ENCODE data around the gene MME. TPM values are rescaled to one million over a fixed set of nuclear protein-coding genes. Genes with fewer than 3 reads are reported as not detected.

The MME gene
- total RNA-seq, 2 donors from 2014 or later, result 56.3 to 103 TPM

GRCh38 chr3:155101398-155101797 is 21.3 kb downstream of the MME start:
- no peaks in the 10 kb centered on the region for H3K4me1 ChIP-seq (replicated peaks)
- 21% methylated on average over 2 of the region's 2 CpGs for WGBS
- H3K36me3 ChIP-seq, result no peaks in the 10 kb centered on the region
- no peak overlapping the region for H3K27ac ChIP-seq
- TF ChIP-seq CTCF (IDR thresholded peaks at IDR 0.05) (no peak), POLR2AphosphoS5 (IDR thresholded peaks at IDR 0.05) (no peak)
- intact Hi-C loops (cut with DNase I), result no loop called here
- no peak for DNase-seq (ENCODE audit: low spot score)
- H3K27me3 ChIP-seq (replicated peaks; ENCODE audit: insufficient read depth), result no peaks in the 10 kb centered on the region
- no peaks in the 10 kb centered on the region for H3K9me3 ChIP-seq
- H3K4me3 ChIP-seq, result no peak overlapping the region

- Histone ChIP-seq H3K4me3 (no peak overlapping the region), H3K4me1 (replicated peaks) (no peaks in the 10 kb centered on the region), H3K9me3 (no peaks in the 10 kb centered on the region), H3K27ac (no peak overlapping the region), H3K36me3 (no peaks in the 10 kb centered on the region), H3K27me3 (replicated peaks; ENCODE audit: insufficient read depth) (no peaks in the 10 kb centered on the region)
- 57% methylated on average over 2 of the region's 2 CpGs for WGBS
- intact Hi-C loops (cut with DNase I), result no loop called here
- TF ChIP-seq CTCF (IDR thresholded peaks at IDR 0.05), result no peak
- no peak for TF ChIP-seq POLR2AphosphoS5 (IDR thresholded peaks at IDR 0.05)
- TF ChIP-seq POLR2A (IDR thresholded peaks at IDR 0.05), result no peak
- no peak for DNase-seq (ENCODE audit: low spot score)
These were observed 22.2 kb downstream of the MME start for GRCh38 chr3:155102329-155102728.

- Histone ChIP-seq H3K9me3 (no peaks in the 10 kb centered on the region), H3K4me3 (no peak overlapping the region), H3K27ac (no peak overlapping the region), H3K27me3 (replicated peaks; ENCODE audit: insufficient read depth) (no peaks in the 10 kb centered on the region), H3K4me1 (replicated peaks) (no peaks in the 10 kb centered on the region), H3K36me3 (no peaks in the 10 kb centered on the region)
- WGBS, result 98% methylated on average over 2 of the region's 2 CpGs
- no peak for DNase-seq (ENCODE audit: low spot score)
- TF ChIP-seq CTCF (IDR thresholded peaks at IDR 0.05), result no peak
- no peak for TF ChIP-seq POLR2A (IDR thresholded peaks at IDR 0.05)
- no peak for TF ChIP-seq POLR2AphosphoS5 (IDR thresholded peaks at IDR 0.05)
- intact Hi-C loops (cut with DNase I), result no loop called here
These were observed 23.6 kb downstream of the MME start for GRCh38 chr3:155103686-155104085.

- DNase-seq (ENCODE audit: low spot score), result no peak
- Histone ChIP-seq H3K36me3 (no peaks in the 10 kb centered on the region), H3K27ac (no peak overlapping the region), H3K4me3 (no peak overlapping the region), H3K27me3 (replicated peaks; ENCODE audit: insufficient read depth) (no peaks in the 10 kb centered on the region), H3K9me3 (no peaks in the 10 kb centered on the region), H3K4me1 (replicated peaks) (no peaks in the 10 kb centered on the region)
- intact Hi-C loops (cut with DNase I), result no loop called here
- 72% methylated on average over 2 of the region's 2 CpGs for WGBS
- TF ChIP-seq POLR2A (IDR thresholded peaks at IDR 0.05), result no peak
These were observed 26.0 kb downstream of the MME start for GRCh38 chr3:155106119-155106518.

- 59% methylated on average over 4 of the region's 4 CpGs for WGBS
- Histone ChIP-seq H3K9me3 (no peaks in the 10 kb centered on the region), H3K27ac (no peak overlapping the region), H3K4me3 (no peak overlapping the region), H3K4me1 (replicated peaks) (no peaks in the 10 kb centered on the region), H3K36me3 (no peaks in the 10 kb centered on the region), H3K27me3 (replicated peaks; ENCODE audit: insufficient read depth) (no peaks in the 10 kb centered on the region)
- intact Hi-C loops (cut with DNase I), result no loop called here
- no peak for TF ChIP-seq CTCF (IDR thresholded peaks at IDR 0.05)
- no peak for TF ChIP-seq POLR2AphosphoS5 (IDR thresholded peaks at IDR 0.05)
- TF ChIP-seq POLR2A (IDR thresholded peaks at IDR 0.05), result no peak
- DNase-seq (ENCODE audit: low spot score), result no peak
These were observed 29.9 kb downstream of the MME start for GRCh38 chr3:155110022-155110421.

Data from prostate gland (tissue), 2 donors.